Measurements from ENCODE around the gene FGGY.
"Not testable (repeated sequence)": the region's sequence is repeated elsewhere in the genome, so short reads cannot be mapped to it uniquely, and the experiment has no call there.

The FGGY gene

DNA sequence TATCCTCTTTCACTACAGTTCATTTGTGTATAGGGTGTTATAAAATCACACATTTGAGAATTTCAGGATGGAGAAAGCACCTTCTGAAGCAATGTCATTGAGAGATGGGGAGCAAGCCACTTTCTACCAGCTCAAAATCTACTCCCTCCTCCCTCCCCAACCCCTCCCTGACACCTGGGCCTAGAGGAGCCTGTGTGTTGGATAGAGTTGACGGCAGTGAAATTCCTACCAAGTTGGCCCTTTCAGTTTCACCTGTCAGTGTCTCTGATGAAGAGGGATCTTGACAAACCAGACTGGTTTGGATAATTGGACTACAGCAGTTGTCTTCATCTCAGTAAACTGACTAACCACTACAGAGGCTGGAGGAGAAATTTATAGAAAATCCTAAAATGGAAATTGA is 392.8 kb downstream of the FGGY start:
- DNase-seq (ENCODE audit: extremely low read depth in 1 of 2, low read depth in 1 of 2) = no peak

DNA sequence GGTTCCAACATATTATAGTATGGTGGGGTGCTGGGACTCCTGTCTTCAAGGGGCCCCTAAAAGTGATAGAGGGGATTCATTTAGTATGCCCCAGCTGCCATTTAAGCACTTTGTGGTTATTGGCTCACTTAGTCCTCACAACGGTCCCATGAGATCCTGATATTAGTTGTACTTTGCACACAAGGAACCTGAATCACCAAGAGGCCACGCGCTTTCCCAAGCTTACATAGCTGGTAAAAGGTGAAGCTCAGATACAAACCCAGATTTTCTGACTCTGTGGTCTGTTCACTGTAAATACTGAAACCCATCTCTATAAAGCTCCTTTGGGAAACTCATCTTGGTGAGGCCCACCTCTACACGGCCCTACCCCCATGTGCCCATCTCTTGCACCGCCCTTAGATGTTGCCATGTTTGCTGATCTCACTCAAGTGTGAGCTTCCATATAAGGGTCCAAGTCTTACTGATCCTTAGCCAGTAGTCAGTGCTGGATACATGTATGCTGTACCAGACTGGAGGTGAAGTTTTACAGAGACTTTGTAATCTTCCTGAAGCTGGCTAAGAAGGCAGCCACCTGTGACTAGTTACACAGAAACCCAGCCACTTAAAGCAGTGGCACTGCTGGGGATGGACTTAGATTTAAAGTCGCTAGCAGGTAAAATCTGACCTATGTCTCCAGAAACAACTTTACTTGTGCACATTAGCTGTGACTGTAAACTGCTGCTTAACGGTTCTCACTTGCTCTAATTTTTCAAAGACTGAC is 393.5 kb downstream of the FGGY start:
- DNase-seq (ENCODE audit: extremely low read depth in 1 of 2, low read depth in 1 of 2) = no peak

DNA sequence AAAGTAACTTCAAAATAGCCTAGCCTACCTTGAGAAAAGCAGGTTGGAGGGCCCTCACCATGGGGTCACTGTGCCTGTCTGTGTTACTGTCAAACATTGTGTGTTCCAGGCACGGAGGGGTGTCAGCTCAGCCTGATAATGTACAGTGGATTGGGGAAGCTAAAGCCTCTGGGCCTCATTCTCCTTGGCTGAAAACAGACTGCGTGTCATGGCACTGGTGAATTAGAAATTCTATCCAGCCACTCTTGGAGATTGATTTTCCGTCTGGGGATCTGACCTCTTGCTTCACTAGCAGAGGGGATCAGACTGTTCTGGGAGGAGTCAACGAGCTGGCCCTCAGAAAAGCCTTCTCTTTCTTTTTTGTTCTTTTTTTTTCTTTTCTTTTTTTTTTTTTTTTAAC is 394.4 kb downstream of the FGGY start:
- no peak for DNase-seq (ENCODE audit: extremely low read depth in 1 of 2, low read depth in 1 of 2)

DNA sequence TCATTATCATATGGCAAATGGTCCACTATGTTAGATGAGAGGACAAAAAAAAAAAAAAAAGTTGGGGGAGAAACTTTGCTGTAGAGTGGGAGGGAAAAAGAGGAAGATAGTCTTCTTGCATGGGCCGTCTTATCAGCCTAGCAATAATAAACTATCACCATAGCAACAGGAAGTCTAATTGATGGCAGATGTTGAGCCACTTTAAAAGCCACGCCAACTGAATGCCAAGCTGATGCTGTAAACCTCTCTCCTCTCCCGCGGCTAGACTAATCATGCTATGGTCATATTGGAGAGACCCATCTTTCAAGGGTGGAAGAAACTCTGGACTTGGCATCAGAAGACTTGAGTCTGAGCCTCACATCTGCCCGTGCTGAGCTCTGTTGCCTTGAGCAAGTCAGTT is 395.7 kb downstream of the FGGY start:
- no peak for DNase-seq (ENCODE audit: extremely low read depth in 1 of 2, low read depth in 1 of 2)

DNA sequence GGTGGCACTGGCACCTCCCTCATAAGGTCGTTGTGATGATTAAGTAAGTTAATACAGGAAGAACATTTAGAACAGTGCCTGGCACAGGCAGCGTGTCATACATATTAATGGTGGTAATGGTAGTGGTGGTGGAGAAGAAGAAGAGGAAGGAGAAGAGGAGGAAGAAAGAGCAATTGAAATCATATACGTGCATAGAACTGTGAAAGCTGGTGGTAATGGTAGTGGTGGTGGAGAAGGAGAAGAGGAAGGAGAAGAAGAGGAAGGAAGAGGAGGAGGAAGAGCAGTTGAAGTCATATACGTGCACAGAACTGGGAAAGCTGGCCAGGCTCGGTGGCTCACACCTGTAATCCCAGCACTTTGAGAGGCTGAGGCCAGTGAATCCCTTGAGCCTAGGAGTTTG is 396.5 kb downstream of the FGGY start:
- no peak for DNase-seq (ENCODE audit: extremely low read depth in 1 of 2, low read depth in 1 of 2)

DNA sequence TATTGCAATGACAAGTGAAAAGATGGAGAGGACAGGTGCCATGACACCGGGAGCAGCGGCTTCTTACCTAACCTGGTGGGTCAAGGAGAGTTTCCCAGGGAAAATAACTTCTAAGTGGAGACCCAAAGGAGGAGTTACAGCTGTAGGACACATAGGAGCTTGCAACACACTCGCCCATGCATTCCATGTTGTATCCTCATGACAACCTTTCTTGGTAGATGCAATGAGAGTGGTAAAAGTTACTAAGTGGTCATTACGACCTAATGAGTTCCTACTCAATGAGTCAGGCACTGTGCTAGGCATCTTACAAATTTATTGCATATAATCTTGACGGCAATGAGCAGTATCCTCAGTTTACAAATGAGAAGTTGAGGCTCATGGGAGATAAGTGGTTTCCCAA is 398.4 kb downstream of the FGGY start:
- no peak for DNase-seq (ENCODE audit: extremely low read depth in 1 of 2, low read depth in 1 of 2)

DNA sequence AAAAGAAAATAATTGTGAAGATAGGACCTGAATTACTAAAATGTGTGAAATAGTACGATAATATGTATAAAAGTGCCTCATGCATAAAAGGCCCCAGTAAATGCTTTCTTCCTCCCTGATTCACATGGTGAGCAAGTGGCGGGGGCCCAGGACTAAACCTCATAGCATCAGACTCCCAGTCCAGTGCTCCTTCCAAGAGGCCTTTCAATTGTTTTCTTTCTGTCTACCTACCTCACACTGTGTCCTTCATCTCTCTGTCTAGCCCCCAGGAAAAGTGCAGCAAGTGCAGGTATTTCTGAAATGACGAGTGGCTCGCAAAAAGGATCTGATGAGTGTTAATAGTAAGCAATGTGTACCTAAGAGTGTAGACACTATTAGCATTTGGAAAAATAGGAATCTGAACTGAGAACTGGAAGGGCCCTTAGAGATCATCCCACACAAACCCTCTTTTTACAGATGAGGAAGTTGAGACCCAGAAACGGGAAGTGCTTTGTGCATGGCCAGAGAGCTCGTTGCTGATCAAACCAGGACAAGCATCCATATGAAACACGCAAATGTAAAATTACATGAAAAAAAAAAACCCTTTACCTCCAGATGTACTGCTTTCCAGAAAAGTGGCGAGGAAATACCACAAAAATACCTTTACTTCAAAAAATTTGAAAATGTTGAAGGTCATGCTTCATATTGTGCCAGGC is 399.7 kb downstream of the FGGY start:
- no peak for DNase-seq (ENCODE audit: extremely low read depth in 1 of 2, low read depth in 1 of 2)

DNA sequence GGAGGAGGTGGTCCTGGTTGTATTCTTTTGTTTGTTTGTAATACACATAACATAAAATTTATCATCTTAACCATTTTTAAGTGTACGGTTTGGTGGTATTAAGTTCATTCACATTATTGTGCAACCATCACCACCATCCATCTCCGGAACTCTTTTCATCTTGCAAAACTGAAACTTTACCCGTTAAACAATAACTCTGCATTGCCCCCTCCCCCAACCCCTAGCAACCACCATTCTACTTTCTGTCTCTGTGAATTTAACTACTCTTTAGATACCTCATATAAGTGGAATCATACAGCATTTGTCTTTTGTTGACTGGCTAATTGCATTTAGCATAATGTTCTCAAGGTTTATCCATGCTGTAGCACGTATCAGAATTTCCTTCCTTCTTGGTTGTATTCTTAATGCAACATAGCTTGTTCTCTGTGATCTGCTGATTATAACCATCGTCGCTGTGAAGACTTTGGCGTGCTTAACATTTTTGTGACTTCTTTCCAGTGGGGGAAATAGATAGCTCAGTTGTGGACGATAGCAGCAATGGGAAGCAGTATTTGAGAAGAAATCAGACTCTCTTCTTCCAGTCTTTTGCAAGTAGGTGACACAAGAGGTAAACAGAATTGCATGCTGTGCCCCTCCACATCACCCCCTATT is 400.4 kb downstream of the FGGY start:
- DNase-seq (ENCODE audit: extremely low read depth in 1 of 2, low read depth in 1 of 2) = peak in 1 of 2 donors; percentile 2

DNA sequence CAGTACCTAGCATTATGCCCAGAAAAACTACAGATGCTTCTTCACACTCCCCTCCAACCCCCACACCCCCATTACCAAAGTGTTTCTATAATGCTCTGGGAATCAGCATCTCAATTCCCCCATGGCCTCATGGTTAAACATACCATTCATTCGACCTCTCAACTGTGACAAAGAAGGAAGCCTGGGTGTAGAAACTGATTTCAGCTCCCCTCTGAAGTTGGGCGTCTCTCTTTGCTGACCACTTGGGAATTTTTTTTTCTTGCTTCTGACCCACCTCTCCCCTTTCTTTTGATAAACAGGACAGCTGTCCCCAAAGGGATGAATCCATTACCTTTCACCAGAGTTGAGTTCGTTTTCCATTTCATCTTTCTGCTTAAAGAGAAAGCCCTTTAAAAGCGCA is 401.5 kb downstream of the FGGY start:
- DNase-seq (ENCODE audit: extremely low read depth in 1 of 2, low read depth in 1 of 2) = no peak

DNA sequence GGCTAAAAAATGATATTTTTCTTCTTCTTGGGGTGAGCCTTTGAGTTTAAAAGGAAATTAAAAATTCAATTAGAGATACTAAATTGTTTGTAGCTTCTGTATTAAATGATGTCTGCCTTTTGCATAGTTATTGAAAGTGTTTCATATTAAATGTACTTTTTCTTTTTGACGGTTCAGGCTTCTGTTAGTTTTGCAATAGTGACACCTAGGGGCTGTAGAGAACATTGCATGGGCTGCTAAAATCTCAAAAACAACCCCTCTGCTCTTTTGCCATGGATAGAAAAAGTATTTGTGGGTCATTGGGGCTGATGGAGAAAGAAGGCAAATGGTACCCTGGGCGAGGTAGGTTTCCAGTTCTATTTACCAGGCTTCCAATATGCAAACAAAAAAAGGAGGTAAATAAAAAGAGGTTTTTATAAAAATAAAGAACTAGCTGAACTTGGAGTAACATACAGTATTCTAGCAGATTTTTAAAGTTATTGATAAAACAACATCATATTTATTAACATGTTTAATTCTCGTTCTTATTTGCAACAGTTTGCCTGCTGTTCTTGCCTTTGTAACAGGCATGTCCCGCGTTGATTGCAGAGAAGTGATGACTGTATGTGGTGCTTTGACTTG is 402.4 kb downstream of the FGGY start:
- DNase-seq (ENCODE audit: extremely low read depth in 1 of 2, low read depth in 1 of 2) = no peak

DNA sequence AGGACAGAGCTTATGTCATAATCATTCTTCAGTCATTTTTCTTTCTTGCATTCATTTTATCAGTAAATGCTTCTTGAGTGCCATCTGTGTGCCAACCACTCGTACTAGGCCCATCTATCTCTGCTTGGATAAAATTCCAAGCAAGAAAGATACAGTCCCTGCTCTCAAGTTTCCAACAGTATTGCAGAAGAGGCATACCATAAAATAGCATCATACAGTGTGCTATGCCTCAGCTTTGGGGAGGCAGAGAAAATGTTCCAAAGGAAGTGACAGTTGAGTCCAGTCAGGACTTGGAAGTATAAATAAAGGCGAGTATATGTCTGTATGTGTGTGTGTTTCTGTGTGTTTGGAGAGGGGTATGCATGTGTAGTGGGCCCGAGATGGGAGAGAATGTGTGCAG is 404.5 kb downstream of the FGGY start:
- no peak for DNase-seq (ENCODE audit: extremely low read depth in 1 of 2, low read depth in 1 of 2)

DNA sequence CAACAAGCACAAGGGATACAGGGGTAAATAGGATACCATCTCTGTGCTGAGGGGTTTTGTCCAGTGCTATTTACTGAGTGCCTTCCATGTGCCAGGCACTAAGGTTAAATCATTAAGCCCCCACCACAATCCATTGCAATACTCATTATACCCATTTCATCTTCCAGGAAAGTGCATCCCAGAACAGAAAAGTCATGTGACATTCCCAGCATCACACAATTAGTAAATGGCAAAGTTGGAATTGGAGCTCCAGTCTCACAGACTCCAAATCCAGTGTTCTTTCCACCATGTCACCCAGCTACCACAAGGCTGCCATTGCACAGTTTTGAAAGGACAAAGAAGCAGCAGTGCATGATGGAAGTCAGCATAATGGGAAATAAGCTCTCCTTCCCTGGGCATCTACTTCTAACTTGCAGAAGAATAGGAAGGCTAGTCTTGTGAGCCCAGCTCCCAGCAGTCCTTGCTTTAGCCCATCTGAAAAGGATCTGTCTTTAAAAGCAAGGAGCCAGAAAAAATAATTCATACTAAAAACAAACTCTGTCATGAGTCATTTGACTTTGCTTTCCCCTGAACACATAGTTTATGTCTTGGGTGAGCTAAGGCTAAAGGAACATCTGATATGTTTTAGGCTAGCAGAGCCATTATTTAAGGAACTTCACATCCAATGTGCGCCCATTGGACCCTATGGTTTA is 406.5 kb downstream of the FGGY start:
- no peak for DNase-seq (ENCODE audit: extremely low read depth in 1 of 2, low read depth in 1 of 2)

DNA sequence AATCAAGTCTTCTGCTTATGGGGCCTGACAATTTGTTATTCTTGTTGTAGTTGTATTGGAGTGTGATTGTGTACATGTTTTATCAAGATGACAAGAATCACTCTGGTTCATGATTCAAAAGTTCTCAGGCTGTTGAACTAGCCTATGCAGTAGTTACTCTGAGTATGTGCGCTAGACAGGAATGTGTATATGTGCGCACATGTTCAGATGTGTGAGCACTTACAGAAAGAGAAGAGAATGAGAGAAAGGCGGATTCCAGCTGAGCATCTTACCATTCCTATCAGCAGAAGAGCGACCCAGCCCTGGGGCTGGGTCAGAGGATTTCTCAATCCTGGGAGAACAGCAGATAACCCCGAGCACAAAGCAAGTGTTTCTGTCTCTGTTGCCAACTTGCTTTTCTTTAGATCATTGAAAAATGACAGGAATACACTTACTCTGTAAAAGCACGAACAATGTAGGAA is 407.1 kb downstream of the FGGY start:
- no peak for DNase-seq (ENCODE audit: extremely low read depth in 1 of 2, low read depth in 1 of 2)

DNA sequence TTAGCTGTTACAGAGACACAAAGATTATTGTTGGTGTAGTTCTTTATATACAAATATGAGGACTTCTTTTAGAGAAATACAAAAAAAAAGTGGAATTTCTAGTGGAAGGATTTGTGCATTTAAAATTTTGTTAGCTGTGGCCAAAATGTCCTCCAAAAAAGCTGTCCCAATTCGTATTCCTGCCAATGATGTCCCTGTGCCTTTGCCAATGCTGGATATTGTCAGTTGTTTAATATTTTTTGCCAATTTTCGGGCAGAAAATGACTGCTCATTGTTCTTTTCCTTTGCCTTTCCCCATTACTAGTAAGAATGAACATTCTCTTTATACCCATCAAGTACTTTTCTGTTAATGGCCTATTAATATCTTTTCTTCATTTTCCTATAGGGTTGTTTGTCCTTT is 407.8 kb downstream of the FGGY start:
- no peak for DNase-seq (ENCODE audit: extremely low read depth in 1 of 2, low read depth in 1 of 2)

DNA sequence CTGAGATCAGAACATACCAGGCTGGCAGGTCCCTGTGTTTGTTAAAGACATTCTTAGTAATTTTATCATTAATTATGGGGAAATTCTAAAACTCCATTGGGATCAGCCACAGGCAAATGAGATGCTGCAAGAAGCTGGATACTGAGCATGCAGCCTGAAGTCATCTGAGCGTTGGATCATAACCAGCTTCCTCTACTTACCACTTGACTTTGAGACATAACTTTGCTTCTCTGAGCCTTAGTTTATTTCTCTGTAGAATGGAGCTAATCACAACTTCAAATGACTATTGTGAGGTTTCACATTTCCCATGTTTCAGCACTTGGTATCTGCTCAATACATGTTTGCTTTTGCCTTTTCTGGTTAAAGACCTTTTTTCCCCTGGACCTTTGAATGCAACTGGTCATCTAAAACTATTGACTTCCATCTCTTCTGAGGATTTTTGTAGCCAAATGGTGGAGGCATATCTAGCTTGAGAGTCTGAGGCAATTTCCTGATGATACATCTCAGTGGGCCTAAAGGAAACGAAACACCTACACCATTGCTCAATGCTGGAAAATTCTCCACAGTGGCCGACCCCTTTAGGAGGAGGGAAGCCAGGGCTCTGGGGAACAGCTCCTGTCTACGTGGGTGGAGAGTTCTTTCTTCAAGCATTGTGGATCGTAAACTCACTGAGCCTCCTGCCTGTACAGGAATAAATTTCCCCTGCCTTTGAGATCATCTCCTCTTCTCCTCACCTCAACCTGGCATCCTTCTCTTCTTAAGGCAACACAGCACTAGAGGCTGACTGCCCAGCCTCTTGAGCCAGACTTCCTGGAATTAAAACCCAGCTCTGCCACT is 408.8 kb downstream of the FGGY start:
- DNase-seq (ENCODE audit: extremely low read depth in 1 of 2, low read depth in 1 of 2) = no peak

DNA sequence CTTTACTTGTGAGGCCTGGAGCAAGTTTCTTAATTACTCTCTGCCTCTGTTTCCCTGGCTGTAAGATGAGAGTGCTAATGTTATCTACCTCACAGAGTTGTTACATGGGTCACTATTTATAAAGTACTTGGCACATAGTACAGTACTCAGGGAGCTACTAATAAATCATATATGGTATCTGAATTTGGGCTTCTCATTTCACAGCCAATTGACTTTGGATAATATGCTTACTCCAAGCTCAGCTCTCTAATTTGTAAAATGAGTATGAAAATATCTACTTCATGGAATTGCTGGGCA is 409.4 kb downstream of the FGGY start:
- DNase-seq (ENCODE audit: extremely low read depth in 1 of 2, low read depth in 1 of 2) = no peak

DNA sequence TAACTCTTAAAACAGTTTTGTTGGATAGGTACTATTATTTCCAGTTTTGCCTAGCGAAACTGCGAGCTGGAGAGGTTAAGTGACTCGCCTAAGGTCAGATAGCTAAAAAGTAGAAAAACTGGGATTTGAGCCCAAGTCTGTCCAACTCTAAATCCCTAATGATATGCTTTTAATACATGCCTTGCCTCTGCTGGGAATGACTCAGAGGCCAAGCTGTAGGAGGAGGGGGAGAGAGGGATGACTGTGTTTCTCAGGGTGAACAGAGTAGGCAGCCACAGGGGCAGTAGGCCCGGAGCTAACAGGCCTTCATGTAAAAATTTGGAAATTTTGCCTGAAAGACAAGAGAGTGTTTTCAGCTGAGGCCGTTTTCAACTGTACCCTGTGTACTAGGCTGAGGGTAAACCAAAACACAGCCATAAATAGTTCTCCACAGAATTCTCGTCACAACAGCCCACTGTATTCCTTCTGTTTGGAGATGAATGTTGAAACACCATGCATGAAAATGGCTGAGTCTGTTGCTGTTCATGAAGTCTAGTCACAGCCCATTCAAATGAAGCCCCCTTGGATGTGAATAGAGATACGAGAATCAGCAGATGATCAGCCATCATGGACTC is 410.4 kb downstream of the FGGY start:
- no peak for DNase-seq (ENCODE audit: extremely low read depth in 1 of 2, low read depth in 1 of 2)

DNA sequence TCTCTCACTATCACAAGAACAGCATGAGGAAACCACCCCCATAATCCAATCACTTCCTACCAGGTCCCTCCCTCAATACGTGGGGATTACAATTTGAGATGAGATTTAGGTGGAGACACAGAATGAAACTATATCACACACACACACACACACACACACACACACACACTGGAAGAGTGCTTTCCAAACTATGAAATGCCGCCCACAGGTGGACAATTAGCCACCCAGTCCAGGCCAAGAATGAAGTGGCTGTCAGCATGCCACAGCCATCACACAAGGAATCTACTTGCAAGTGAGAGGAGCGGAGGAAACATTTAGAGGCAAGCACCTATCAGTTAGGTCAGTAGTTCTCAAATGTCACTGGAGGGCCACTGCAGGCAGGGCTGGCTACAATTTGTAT is 412.4 kb downstream of the FGGY start:
- no peak for DNase-seq (ENCODE audit: extremely low read depth in 1 of 2, low read depth in 1 of 2)

DNA sequence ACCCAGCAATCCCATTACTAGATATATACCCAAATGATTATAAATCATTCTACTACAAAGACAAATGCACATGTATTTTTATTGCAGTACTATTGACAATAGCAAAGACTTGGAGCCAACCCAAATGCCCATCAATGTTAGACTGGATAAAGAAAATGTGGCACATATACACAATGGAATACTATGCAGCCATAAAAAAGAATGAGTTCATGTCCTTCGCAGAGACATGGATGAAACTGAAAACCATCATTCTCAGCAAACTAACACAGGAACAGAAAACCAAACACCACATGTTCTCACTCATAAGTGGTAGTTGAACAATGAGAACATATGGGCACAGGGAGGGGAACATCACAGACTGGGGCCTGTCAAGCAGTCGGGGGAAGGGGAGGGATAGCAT is 414.0 kb downstream of the FGGY start:
- not testable (repeated sequence) for DNase-seq (ENCODE audit: extremely low read depth in 1 of 2, low read depth in 1 of 2)

DNA sequence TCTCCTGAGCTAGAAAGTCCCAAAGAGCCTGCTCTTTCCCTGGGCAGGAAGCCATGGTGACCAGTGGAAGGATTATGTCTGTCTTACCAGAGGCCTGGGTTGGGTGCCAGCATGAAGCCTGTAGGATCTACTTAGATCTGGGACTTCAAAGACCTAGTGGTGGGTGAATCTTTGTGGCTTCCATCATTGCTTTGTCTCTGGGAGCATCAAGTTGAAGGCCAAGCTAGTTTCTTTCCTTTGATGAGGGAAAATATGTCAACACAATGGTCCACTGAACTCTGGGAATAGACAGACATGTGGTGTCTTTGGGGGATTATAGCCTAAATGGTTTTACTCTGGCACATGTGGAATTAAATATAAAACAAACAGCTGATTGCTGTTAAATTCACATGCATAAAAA is 417.3 kb downstream of the FGGY start:
- DNase-seq (ENCODE audit: extremely low read depth in 1 of 2, low read depth in 1 of 2) = no peak
